Ascending aorta (tissue), 2 donors: ENCODE measurements around the gene LRP1-AS. TPM values are rescaled to one million over a fixed set of nuclear protein-coding genes. Genes with fewer than 3 reads are reported as not detected.

Source experiments
- DNase-seq, 2 donors: peaks; one replicate each; pipeline ENCODE4 v3.0.0-alpha.2; 2019; ENCODE audit warnings: low spot score in 2 of 2
- H3K27ac ChIP-seq, 2 donors: fragments of 200-600 bp; sonication (generic); one replicate each; pipeline ENCODE4 v1.5.1; 2016 to 2017; ENCODE audit warnings: mild to moderate bottlenecking in 1 of 2
- H3K27me3 ChIP-seq: fragments of 200-600 bp; sonication (generic); one replicate; pipeline ENCODE4 v1.5.1; 2017
- H3K36me3 ChIP-seq, 2 donors: fragments of 200-600 bp; sonication (generic); one replicate each; pipeline ENCODE4 v1.5.1; 2016
- H3K4me1 ChIP-seq, 2 donors: fragments of 200-600 bp; sonication (generic); one replicate each; pipeline ENCODE4 v1.5.1; 2016 to 2017; ENCODE audit warnings: mild to moderate bottlenecking in 1 of 2
- H3K4me3 ChIP-seq, 2 donors: fragments of 200-600 bp; sonication (generic); one replicate each; pipeline ENCODE4 v1.5.1; 2016 to 2017; ENCODE audit warnings: mild to moderate bottlenecking in 1 of 2
- H3K9me3 ChIP-seq, 2 donors: fragments of 200-600 bp; sonication (generic); one replicate each; pipeline ENCODE4 v1.5.1; 2016
- CTCF ChIP-seq, 3 experiments: fragments of 200-600 bp in 2 of 3; fragments of 450-650 bp in 1 of 3; sonication (generic) in 2 of 3; IDR thresholded peaks; one replicate each; pipeline ENCODE4 v1.5.1; 2016 to 2019; ENCODE audit warnings: antibody characterized with exemption in 3 of 3, mild to moderate bottlenecking in 1 of 3, moderate library complexity in 1 of 3
- intact Hi-C: fragments of 100-400 bp; cut with DNase I; formaldehyde crosslinking; loops from one replicate; pipeline ENCODE4 v1.15.1; 2023
- total RNA-seq: library from RNA; depleted of rRNA; stranded (reverse); fragments of >200 nt; gene quantifications from one replicate; pipeline ENCODE4 v1.1.0, GENCODE V29; 2016

The LRP1-AS gene
- total RNA-seq = not detected

DNA sequence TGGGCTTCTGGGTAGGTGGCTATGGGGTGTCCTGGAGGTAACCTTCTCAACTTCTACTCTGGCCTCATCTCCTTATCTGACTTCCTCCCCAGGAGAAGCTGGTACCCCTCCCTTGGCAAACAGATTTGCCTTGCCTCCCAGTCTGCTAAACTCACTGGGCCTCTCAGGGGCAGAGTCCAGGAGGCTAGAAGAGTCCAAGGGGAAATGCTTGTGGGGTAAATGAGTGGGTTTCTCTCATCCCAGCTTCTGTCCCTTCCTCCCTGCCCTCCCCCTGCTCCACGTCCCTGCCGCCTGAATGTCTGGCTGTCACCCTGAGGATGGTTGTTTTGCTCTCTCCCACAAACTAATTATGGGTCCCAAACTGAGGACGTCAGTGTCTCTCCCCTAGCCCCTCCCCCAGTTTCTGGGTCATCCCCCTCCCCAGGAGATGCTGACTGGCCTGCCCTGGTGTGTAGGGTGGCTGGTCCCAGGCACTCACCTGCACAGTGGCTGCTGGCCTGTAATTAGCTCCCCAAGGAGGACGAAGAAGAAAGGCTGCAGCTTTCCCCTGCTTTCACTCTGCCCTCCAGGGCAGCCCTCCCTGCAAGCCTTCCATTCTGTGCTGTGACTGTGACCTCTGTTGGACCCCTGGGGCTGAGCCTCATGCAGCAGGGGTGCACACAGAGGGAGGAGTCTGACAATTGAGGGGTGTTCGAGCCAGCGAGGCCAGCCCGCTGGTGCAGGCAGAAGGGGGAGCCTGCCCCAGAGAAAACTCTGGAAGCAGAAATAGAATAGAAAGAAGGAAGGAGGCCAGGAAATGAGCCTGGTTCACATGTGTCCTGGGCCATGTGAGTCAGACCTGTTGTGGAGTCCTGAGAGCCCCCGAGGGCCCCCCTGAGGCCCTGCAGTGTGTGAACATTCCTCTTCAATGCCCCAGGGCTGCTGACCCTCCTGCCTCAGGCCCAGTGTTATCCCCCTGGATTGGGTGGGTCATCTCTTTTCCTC, at the start of gene LRP1-AS:
Gene LRP1-AS, minus strand, starts transcription at position 659 of the 984 bp plus-strand sequence.
- Histone ChIP-seq H3K36me3 (peaks cover 40 to 48% of the 10 kb centered on the region in 2 donors), H3K9me3 (no peaks in the 10 kb centered on the region), H3K4me3 (peak within 1 kb of the TSS in 1 of 2 donors; percentile 37), H3K4me1 (peaks cover 70 to 73% of the 10 kb centered on the region in 2 donors), H3K27ac (peak within 1 kb of the TSS; percentile 89 to 98), H3K27me3 (no peaks in the 10 kb centered on the region)
- no peak for DNase-seq
- TF ChIP-seq CTCF (IDR thresholded peaks at IDR 0.05) = no peak
- intact Hi-C loops = no loop called here

DNA sequence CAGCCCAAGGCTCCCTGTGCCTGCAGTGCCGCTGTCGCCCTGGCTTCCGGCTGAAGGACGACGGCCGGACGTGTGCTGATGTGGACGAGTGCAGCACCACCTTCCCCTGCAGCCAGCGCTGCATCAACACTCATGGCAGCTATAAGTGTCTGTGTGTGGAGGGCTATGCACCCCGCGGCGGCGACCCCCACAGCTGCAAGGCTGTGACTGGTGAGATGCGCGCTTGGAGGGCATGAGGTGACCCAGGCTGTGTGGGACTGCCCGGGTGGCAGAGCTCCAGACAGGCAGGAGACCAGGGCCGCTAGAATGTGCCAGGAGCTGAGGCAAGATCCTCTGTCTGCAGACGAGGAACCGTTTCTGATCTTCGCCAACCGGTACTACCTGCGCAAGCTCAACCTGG, 49.5 kb upstream of the LRP1-AS start:
- H3K27ac ChIP-seq = no peak overlapping the region
- peaks cover 100% of the 10 kb centered on the region in 2 donors for H3K36me3 ChIP-seq
- no peaks in the 10 kb centered on the region for H3K27me3 ChIP-seq
- no peak for DNase-seq
- no peaks in the 10 kb centered on the region for H3K9me3 ChIP-seq
- H3K4me1 ChIP-seq = no peaks in the 10 kb centered on the region
- no peak for TF ChIP-seq CTCF (IDR thresholded peaks at IDR 0.05)
- intact Hi-C loops = no loop called here
- no peak overlapping the region for H3K4me3 ChIP-seq

DNA sequence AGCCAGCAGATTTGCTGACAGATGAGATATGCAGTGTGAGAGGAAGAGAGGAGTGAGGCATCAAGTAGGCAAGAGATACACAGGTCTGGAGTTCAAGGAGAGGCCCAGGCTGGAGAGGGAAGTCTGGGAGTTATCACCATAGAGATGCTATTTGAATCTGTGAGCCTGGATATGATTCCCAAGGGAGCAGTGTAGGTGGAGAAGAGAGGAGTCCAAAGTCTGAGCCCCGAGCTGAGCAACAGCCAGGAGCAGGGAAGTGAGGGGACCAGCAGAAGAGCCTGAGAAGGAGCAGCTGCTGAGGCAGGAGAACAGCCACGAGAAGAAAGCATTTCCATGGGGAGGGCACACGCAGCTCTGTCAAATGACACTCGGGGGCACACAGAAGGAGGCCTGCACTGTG, 49.0 kb upstream of the LRP1-AS start:
- Histone ChIP-seq H3K4me3 (no peak overlapping the region), H3K36me3 (peaks cover 100% of the 10 kb centered on the region in 2 donors), H3K27ac (no peak overlapping the region), H3K4me1 (no peaks in the 10 kb centered on the region), H3K27me3 (no peaks in the 10 kb centered on the region), H3K9me3 (no peaks in the 10 kb centered on the region)
- no peak for TF ChIP-seq CTCF (IDR thresholded peaks at IDR 0.05)
- intact Hi-C loops = no loop called here
- no peak for DNase-seq

GRCh38 chr12:57195611-57196371, 48.4 kb upstream of the LRP1-AS start:
- Histone ChIP-seq H3K27me3 (no peaks in the 10 kb centered on the region), H3K9me3 (no peaks in the 10 kb centered on the region)
- no peak for TF ChIP-seq CTCF (IDR thresholded peaks at IDR 0.05)

GRCh38 chr12:57195186-57195585, 47.8 kb upstream of the LRP1-AS start:
- Histone ChIP-seq H3K4me3 (no peak overlapping the region), H3K36me3 (peaks cover 100% of the 10 kb centered on the region in 2 donors), H3K4me1 (no peaks in the 10 kb centered on the region), H3K27me3 (no peaks in the 10 kb centered on the region), H3K27ac (no peak overlapping the region), H3K9me3 (no peaks in the 10 kb centered on the region)
- intact Hi-C loops = no loop called here
- no peak for TF ChIP-seq CTCF (IDR thresholded peaks at IDR 0.05)
- DNase-seq = no peak

More at GRCh38 chr12:57195611-57196371, 48.4 kb upstream of the LRP1-AS start:
- Histone ChIP-seq H3K4me3 (no peak overlapping the region), H3K27ac (no peak overlapping the region), H3K4me1 (no peaks in the 10 kb centered on the region), H3K36me3 (peaks cover 100% of the 10 kb centered on the region in 2 donors)
- DNase-seq = no peak
- intact Hi-C loops = no loop called here
